Neutrophil (primary cell): ENCODE results near the gene BRSK2.

Source experiments
- H3K27ac ChIP-seq: fragments of 200-600 bp; sonication (generic); 2 replicates; pipeline ENCODE4 v1.5.1; 2016; ENCODE audit warnings: mild to moderate bottlenecking, moderate library complexity
- H3K27me3 ChIP-seq: fragments of 200-600 bp; sonication (generic); 2 replicates; pipeline ENCODE4 v1.6.0; 2016; ENCODE audit warnings: mild to moderate bottlenecking
- H3K36me3 ChIP-seq: fragments of 200-600 bp; sonication (generic); 2 replicates; pipeline ENCODE4 v1.5.1; 2017
- H3K4me1 ChIP-seq, 2 experiments: fragments of 200-600 bp in 1 of 2; sonication (generic) in 1 of 2; 1 replicate in 1 of 2; 2 replicates in 1 of 2; pipeline versions ENCODE4 v1.5.1 to v1.6.1; 2013 to 2016; ENCODE audit warnings: low read depth in 1 of 2, low read length in 1 of 2, mild to moderate bottlenecking in 1 of 2, moderate library complexity in 1 of 2; ENCODE audit not compliant: control insufficient read depth in 1 of 2, insufficient read depth in 1 of 2
- H3K4me3 ChIP-seq, 2 experiments: fragments of 200-600 bp in 1 of 2; sonication (generic) in 1 of 2; 1 replicate in 1 of 2; 2 replicates in 1 of 2; pipeline ENCODE4 v1.5.1; 2013 to 2016; ENCODE audit warnings: low read depth in 1 of 2, low read length in 1 of 2, mild to moderate bottlenecking in 1 of 2, moderate library complexity in 1 of 2
- H3K9me3 ChIP-seq: fragments of 200-600 bp; sonication (generic); 2 replicates; pipeline ENCODE4 v1.5.1; 2016
- CTCF ChIP-seq: fragments of 200-600 bp; sonication (generic); IDR thresholded peaks from 2 replicates; pipeline ENCODE4 v1.5.1; 2016; ENCODE audit warnings: antibody characterized with exemption

The BRSK2 gene

GRCh38 chr11:1390569-1391164 lies 933 bp downstream of the BRSK2 start:
- Histone ChIP-seq H3K4me3 (no peak overlapping the region), H3K27ac (no peak overlapping the region), H3K4me1 (peaks cover 0 to 5% of the 10 kb centered on the region in 2 experiments), H3K36me3 (no peaks in the 10 kb centered on the region), H3K27me3 (peaks cover 74% of the 10 kb centered on the region), H3K9me3 (no peaks in the 10 kb centered on the region)
- TF ChIP-seq CTCF = no peak

GRCh38 chr11:1391165-1392075 lies 1.7 kb downstream of the BRSK2 start:
- H3K4me3 ChIP-seq = no peak overlapping the region
- TF ChIP-seq CTCF = no peak
- H3K36me3 ChIP-seq = no peaks in the 10 kb centered on the region
- H3K27me3 ChIP-seq = peaks cover 68% of the 10 kb centered on the region
- no peaks in the 10 kb centered on the region for H3K9me3 ChIP-seq
- no peak overlapping the region for H3K27ac ChIP-seq
- H3K4me1 ChIP-seq = peaks cover 0 to 5% of the 10 kb centered on the region in 2 experiments

- Histone ChIP-seq H3K9me3 (no peaks in the 10 kb centered on the region), H3K27me3 (peaks cover 61% of the 10 kb centered on the region), H3K36me3 (no peaks in the 10 kb centered on the region), H3K27ac (no peak overlapping the region), H3K4me1 (peaks cover 0 to 5% of the 10 kb centered on the region in 2 experiments), H3K4me3 (no peak overlapping the region)
- no peak for TF ChIP-seq CTCF
Observed at GRCh38 chr11:1392111-1392510, 2.4 kb downstream of the BRSK2 start.

- H3K9me3 ChIP-seq = no peaks in the 10 kb centered on the region
- no peak overlapping the region for H3K27ac ChIP-seq
- peaks cover 56% of the 10 kb centered on the region for H3K27me3 ChIP-seq
- H3K36me3 ChIP-seq = no peaks in the 10 kb centered on the region
- H3K4me1 ChIP-seq = peaks cover 0 to 5% of the 10 kb centered on the region in 2 experiments
- H3K4me3 ChIP-seq = no peak overlapping the region
- TF ChIP-seq CTCF = no peak
Observed at GRCh38 chr11:1392561-1392960, 2.8 kb downstream of the BRSK2 start.

- no peak overlapping the region for H3K4me3 ChIP-seq
- no peak overlapping the region for H3K27ac ChIP-seq
- H3K9me3 ChIP-seq = no peaks in the 10 kb centered on the region
- H3K4me1 ChIP-seq = peaks cover 0 to 5% of the 10 kb centered on the region in 2 experiments
- H3K36me3 ChIP-seq = no peaks in the 10 kb centered on the region
- no peak for TF ChIP-seq CTCF
- H3K27me3 ChIP-seq = peaks cover 50% of the 10 kb centered on the region
Observed at GRCh38 chr11:1393038-1393710, 3.4 kb downstream of the BRSK2 start.
